HL-60 (cell line): ENCODE results near the gene MRPL11.

Experiments
- DNase-seq, 2 experiments: peaks; one replicate each; pipeline ENCODE4 v3.0.0-alpha.2; 2010 to 2020; ENCODE audit warnings: low read depth in 1 of 2, low spot score in 1 of 2
- H3K27ac ChIP-seq: fragments of 250-450 bp; sonication (Bioruptor Pico); replicated peaks from 2 replicates; pipeline ENCODE4 v1.5.1; 2020; ENCODE audit warnings: mild to moderate bottlenecking, moderate library complexity
- H3K27me3 ChIP-seq: fragments of 250-450 bp; sonication (Bioruptor Pico); 2 replicates; pipeline ENCODE4 v1.5.1; 2021; ENCODE audit warnings: mild to moderate bottlenecking, moderate library complexity; ENCODE audit not compliant: insufficient read depth, poor library complexity, severe bottlenecking
- H3K4me3 ChIP-seq: replicated peaks from 2 replicates; pipeline ENCODE4 v1.5.1; 2011; ENCODE audit warnings: mild to moderate bottlenecking, control low read depth, low read length; ENCODE audit not compliant: insufficient read depth
- GABPA ChIP-seq: IDR thresholded peaks from 2 replicates; pipeline ENCODE4 v1.6.1; 2012; ENCODE audit warnings: low read depth
- POLR2AphosphoS5 ChIP-seq: IDR thresholded peaks from 2 replicates; pipeline ENCODE4 v1.6.1; 2012; ENCODE audit warnings: low read depth
- SPI1 ChIP-seq: IDR thresholded peaks from 2 replicates; pipeline ENCODE4 v1.6.1; 2012; ENCODE audit warnings: low read depth, mild to moderate bottlenecking, borderline replicate concordance
- TF ChIP-seq, protein P1 (sequence below): IDR thresholded peaks from one replicate; pipeline ENCODE4 v1.5.1; 2011; ENCODE audit warnings: low read length, control low read depth, inconsistent platforms; ENCODE audit not compliant: insufficient read depth
- TF ChIP-seq, protein P2 (sequence below): IDR thresholded peaks from 2 replicates; pipeline ENCODE4 v1.6.1; 2012; ENCODE audit warnings: low read depth; ENCODE audit not compliant: insufficient replicate concordance

Gene MRPL11

DNA sequence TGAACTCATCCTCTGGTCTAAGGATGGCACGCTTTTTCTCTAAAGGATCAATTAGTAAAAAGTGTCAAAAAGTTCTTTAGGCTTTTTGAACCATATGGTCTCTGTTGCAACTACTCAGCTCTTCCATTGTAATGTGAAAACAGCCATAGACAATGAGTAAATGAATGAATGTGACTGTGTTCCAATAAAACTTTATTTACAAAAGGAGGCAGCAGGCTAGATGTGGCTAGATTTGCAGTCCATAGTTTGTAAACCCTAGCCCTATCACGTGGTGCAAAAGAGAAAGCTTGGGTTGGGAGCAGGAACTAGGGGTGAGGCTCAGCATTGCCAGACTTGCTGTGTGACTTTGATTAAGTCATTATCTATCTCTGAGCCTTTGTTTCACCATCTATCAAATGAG, 23.2 kb downstream of the MRPL11 start:
- Histone ChIP-seq H3K27ac (no peak overlapping the region), H3K4me3 (no peak overlapping the region), H3K27me3 (peaks cover 2% of the 10 kb centered on the region)
- no peak for TF ChIP-seq POLR2AphosphoS5
- no peak for TF ChIP-seq GABPA
- TF ChIP-seq, protein P1, sequence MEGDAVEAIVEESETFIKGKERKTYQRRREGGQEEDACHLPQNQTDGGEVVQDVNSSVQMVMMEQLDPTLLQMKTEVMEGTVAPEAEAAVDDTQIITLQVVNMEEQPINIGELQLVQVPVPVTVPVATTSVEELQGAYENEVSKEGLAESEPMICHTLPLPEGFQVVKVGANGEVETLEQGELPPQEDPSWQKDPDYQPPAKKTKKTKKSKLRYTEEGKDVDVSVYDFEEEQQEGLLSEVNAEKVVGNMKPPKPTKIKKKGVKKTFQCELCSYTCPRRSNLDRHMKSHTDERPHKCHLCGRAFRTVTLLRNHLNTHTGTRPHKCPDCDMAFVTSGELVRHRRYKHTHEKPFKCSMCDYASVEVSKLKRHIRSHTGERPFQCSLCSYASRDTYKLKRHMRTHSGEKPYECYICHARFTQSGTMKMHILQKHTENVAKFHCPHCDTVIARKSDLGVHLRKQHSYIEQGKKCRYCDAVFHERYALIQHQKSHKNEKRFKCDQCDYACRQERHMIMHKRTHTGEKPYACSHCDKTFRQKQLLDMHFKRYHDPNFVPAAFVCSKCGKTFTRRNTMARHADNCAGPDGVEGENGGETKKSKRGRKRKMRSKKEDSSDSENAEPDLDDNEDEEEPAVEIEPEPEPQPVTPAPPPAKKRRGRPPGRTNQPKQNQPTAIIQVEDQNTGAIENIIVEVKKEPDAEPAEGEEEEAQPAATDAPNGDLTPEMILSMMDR, result no peak
- no peak for TF ChIP-seq SPI1
- TF ChIP-seq, protein P2, sequence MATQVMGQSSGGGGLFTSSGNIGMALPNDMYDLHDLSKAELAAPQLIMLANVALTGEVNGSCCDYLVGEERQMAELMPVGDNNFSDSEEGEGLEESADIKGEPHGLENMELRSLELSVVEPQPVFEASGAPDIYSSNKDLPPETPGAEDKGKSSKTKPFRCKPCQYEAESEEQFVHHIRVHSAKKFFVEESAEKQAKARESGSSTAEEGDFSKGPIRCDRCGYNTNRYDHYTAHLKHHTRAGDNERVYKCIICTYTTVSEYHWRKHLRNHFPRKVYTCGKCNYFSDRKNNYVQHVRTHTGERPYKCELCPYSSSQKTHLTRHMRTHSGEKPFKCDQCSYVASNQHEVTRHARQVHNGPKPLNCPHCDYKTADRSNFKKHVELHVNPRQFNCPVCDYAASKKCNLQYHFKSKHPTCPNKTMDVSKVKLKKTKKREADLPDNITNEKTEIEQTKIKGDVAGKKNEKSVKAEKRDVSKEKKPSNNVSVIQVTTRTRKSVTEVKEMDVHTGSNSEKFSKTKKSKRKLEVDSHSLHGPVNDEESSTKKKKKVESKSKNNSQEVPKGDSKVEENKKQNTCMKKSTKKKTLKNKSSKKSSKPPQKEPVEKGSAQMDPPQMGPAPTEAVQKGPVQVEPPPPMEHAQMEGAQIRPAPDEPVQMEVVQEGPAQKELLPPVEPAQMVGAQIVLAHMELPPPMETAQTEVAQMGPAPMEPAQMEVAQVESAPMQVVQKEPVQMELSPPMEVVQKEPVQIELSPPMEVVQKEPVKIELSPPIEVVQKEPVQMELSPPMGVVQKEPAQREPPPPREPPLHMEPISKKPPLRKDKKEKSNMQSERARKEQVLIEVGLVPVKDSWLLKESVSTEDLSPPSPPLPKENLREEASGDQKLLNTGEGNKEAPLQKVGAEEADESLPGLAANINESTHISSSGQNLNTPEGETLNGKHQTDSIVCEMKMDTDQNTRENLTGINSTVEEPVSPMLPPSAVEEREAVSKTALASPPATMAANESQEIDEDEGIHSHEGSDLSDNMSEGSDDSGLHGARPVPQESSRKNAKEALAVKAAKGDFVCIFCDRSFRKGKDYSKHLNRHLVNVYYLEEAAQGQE, result no peak
- DNase-seq, result no peak

GRCh38 chr11:66414120-66414934, 24.3 kb downstream of the MRPL11 start:
- Histone ChIP-seq H3K27ac (no peak overlapping the region), H3K27me3 (peaks cover 2% of the 10 kb centered on the region), H3K4me3 (no peak overlapping the region)
- TF ChIP-seq, protein P1, result no peak
- no peak for TF ChIP-seq GABPA
- no peak for TF ChIP-seq SPI1
- TF ChIP-seq, protein P2, result no peak
- no peak for TF ChIP-seq POLR2AphosphoS5
- DNase-seq, result no peak

DNA sequence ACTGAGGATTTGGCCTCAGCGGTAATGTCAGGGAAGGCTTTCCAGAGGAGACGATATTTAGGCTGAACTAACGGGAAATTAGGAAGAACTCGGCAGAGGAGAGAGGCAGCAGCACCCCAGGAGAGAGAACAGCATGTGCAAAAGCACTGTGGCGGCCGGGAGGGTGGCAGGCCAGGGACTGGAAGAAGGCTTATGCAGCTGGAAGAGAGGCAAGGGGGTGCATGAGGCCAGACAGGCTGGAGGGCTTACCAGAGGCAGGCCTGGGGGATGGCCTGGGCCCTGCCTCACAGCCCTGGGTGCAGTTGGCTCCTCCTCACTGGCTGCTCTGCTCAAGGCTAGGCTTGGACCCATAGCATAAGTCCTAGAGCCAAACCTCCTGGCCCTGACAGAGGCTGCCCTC, 25.5 kb downstream of the MRPL11 start:
- TF ChIP-seq SPI1 (no peak), GABPA (no peak), POLR2AphosphoS5 (no peak)
- TF ChIP-seq, protein P1, result no peak
- TF ChIP-seq, protein P2, result no peak
- no peak overlapping the region for H3K27ac ChIP-seq
- no peak overlapping the region for H3K4me3 ChIP-seq
- no peak for DNase-seq
- H3K27me3 ChIP-seq, result peaks cover 2% of the 10 kb centered on the region
